CD4-positive, alpha-beta memory T cell (primary cell): ENCODE data around the gene TUBGCP5. TPM values are rescaled to one million over a fixed set of nuclear protein-coding genes. Genes with fewer than 3 reads are reported as not detected.

Source experiments
- CTCF ChIA-PET: fragments of 350-600 bp; sonication (Branson Sonifier 250); formaldehyde crosslinking; loops from one replicate; lab custom pipeline; 2021; ENCODE audit warnings: inconsistent platforms; ENCODE audit not compliant: partially characterized antibody; lab: Charles Lee
- POLR2A ChIA-PET: fragments of 350-600 bp; sonication (Branson Sonifier 250); formaldehyde crosslinking; loops from one replicate; lab custom pipeline; 2021; ENCODE audit not compliant: partially characterized antibody; lab: Charles Lee
- DNase-seq, 5 donors: peaks; one replicate each; pipeline versions ENCODE4 v3.0.0 to v3.0.0-alpha.2; 2020 to 2022; ENCODE audit warnings: mixed read lengths in 1 of 5
- H3K27ac ChIP-seq: one replicate; pipeline ENCODE4 v1.7.0; 2013; ENCODE audit warnings: low read depth, low read length
- H3K27me3 ChIP-seq: 2 replicates; pipeline ENCODE4 v1.7.0; 2013; ENCODE audit warnings: mild to moderate bottlenecking, low read length, moderate library complexity; ENCODE audit not compliant: insufficient read depth
- H3K36me3 ChIP-seq: 2 replicates; pipeline ENCODE4 v1.7.0; 2013; ENCODE audit warnings: mild to moderate bottlenecking, low read length, moderate library complexity; ENCODE audit not compliant: insufficient read depth
- H3K4me1 ChIP-seq: 2 replicates; pipeline ENCODE4 v1.7.0; 2013; ENCODE audit warnings: mild to moderate bottlenecking, low read length, moderate library complexity; ENCODE audit not compliant: insufficient read depth
- H3K4me3 ChIP-seq, 2 donors: one replicate each; pipeline ENCODE4 v1.7.0; 2013; ENCODE audit warnings: low read length in 2 of 2, mild to moderate bottlenecking in 1 of 2
- H3K9me3 ChIP-seq, 2 donors: one replicate each; pipeline ENCODE4 v1.7.0; 2013; ENCODE audit warnings: low read length in 2 of 2, control low read depth in 1 of 2; ENCODE audit not compliant: control insufficient read depth in 1 of 2
- H3K27ac Mint-ChIP-seq, 7 donors: one replicate each; pipeline ENCODE4 v1.8.0; 2020 to 2021; ENCODE audit warnings: mixed read lengths in 7 of 7, mild to moderate bottlenecking in 6 of 7, inconsistent platforms in 3 of 7, moderate library complexity in 3 of 7
- H3K27me3 Mint-ChIP-seq, 2 donors: one replicate each; pipeline ENCODE4 v1.8.0; 2020 to 2021; ENCODE audit warnings: mixed read lengths in 2 of 2
- H3K36me3 Mint-ChIP-seq, 2 donors: one replicate each; pipeline ENCODE4 v1.8.0; 2020 to 2021; ENCODE audit warnings: mixed read lengths in 2 of 2, inconsistent platforms in 1 of 2, mild to moderate bottlenecking in 1 of 2
- H3K4me1 Mint-ChIP-seq, 4 donors: one replicate each; pipeline ENCODE4 v1.8.0; 2020 to 2021; ENCODE audit warnings: mixed read lengths in 4 of 4, mild to moderate bottlenecking in 1 of 4
- H3K4me3 Mint-ChIP-seq, 8 donors: one replicate each; pipeline ENCODE4 v1.8.0; 2020 to 2021; ENCODE audit warnings: mixed read lengths in 8 of 8, mild to moderate bottlenecking in 7 of 8, moderate library complexity in 6 of 8, inconsistent platforms in 3 of 8
- H3K9me3 Mint-ChIP-seq, 8 donors: one replicate each; pipeline ENCODE4 v1.8.0; 2020 to 2021; ENCODE audit warnings: mixed read lengths in 8 of 8, mild to moderate bottlenecking in 5 of 8, inconsistent platforms in 3 of 8, moderate library complexity in 1 of 8
- intact Hi-C: fragments of 100-400 bp; cut with micrococcal nuclease; formaldehyde crosslinking; loops from one replicate; pipeline ENCODE4 v1.15.1; 2023
- polyA plus RNA-seq, 2 donors: library from polyadenylated mRNA; unstranded; fragments of 300-500 nt; fragmentation: Illumina TruSeq; gene quantifications; one replicate each; pipeline ENCODE4 v1.2.3, GENCODE V29; 2021
- total RNA-seq, 2 experiments: library from RNA; stranded (reverse); gene quantifications; one replicate each; pipeline ENCODE4 v1.2.3, GENCODE V29; 2021

Gene TUBGCP5
- total and polyA plus RNA-seq, 4 experiments from 2014 or later = 5.5 to 28.3 (median 17.9) TPM

DNA sequence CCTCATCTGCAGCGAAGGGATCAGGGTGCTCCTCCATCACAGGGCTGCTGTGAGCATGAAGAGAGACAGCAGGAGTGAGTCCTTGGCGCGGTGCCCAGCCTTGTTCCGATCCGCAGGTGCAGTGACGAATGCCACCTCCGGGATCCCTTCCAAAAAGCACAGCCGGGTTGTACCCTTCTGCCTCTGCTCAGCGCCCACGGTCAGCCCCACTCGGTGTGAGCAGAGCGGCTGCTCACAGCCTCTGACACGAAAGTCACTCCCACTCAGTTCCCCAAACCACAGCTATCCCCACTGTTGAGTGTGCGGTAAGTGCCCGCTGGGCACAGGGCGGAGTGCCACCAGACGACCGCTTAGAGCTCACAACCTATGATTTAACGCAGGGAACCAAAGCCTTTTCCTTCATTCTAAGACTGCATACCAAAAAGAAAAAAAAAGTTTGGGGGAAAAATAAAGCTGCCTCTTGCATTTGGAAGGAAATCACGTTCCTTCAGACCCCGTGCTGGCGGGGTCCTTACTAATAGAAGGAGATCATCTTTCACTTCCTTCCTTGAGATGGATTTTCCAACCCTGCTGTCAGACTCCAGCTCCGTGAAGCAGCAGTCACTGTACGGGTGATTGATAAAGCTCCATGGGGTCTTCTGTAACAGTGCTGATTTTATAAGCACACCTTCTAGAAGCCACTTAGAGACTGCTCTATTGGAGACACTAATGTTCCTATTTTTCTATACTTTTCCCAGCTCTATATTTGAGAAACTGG lies 34.7 kb upstream of the TUBGCP5 start:
- Histone ChIP-seq H3K27ac (no peak overlapping the region), H3K4me1 (no peaks in the 10 kb centered on the region), H3K4me3 (no peak overlapping the region), H3K27me3 (no peaks in the 10 kb centered on the region), H3K9me3 (no peaks in the 10 kb centered on the region), H3K36me3 (no peaks in the 10 kb centered on the region)
- Mint-ChIP-seq H3K36me3 (no peaks in the 10 kb centered on the region), H3K4me1 (no peaks in the 10 kb centered on the region), H3K4me3 (no peak overlapping the region), H3K9me3 (peaks cover 0 to 5% (median 0%) of the 10 kb centered on the region in 8 donors), H3K27ac (no peak overlapping the region), H3K27me3 (peaks cover 11 to 12% of the 10 kb centered on the region in 2 donors)
- no peak for DNase-seq
- ChIA-PET CTCF (no interaction called here), POLR2A (no interaction called here)
- intact Hi-C loops = no loop called here

- H3K9me3 Mint-ChIP-seq = peaks cover 0 to 3% (median 0%) of the 10 kb centered on the region in 8 donors
- ChIA-PET POLR2A (no interaction called here), CTCF (no interaction called here)
- Histone ChIP-seq H3K9me3 (no peaks in the 10 kb centered on the region), H3K4me1 (no peaks in the 10 kb centered on the region), H3K27ac (no peak overlapping the region), H3K27me3 (no peaks in the 10 kb centered on the region), H3K36me3 (no peaks in the 10 kb centered on the region), H3K4me3 (no peak overlapping the region)
- H3K27ac Mint-ChIP-seq = no peak overlapping the region
- H3K36me3 Mint-ChIP-seq = no peaks in the 10 kb centered on the region
- H3K4me3 Mint-ChIP-seq = no peak overlapping the region
- intact Hi-C loops = no loop called here
- H3K4me1 Mint-ChIP-seq = no peaks in the 10 kb centered on the region
- DNase-seq = no peak
- peaks cover 11 to 12% of the 10 kb centered on the region in 2 donors for H3K27me3 Mint-ChIP-seq
These were observed 33.3 kb upstream of the TUBGCP5 start for GRCh38 chr15:23072633-23073032.

DNA sequence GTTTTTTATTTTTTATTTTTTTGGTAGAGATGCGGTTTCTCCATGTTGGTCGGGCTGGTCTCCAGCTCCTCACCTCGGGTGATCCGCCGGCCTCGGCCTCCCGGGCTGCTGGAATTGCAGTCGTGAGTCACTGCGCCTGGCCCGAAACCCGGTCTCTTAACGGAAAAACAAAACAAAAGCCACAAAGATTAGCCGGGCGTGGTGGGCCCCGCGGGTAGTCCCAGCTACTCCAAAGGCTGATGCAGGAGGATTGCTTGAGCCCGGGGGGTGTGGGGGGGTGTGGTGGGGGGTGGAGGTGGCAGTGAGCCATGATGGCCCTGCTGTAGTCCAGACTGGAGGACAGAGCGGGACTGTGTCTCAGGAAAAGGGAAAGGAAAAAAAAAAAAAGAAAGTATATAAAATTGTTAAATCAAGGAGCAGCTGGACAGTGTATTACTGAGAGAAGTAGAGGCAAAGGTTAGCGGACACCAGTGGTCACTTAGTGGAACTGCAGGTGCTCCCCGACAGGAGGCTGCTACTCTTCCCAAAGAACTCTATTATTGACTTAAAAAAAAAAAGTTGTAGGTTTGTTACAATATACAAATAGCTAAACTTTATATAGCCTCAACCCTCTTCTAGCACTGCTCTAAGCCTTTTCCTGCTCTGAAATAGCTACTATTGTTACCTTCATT lies 30.3 kb upstream of the TUBGCP5 start:
- DNase-seq = no peak
- Histone ChIP-seq H3K9me3 (no peaks in the 10 kb centered on the region), H3K27ac (no peak overlapping the region), H3K36me3 (no peaks in the 10 kb centered on the region), H3K4me3 (no peak overlapping the region), H3K4me1 (no peaks in the 10 kb centered on the region), H3K27me3 (no peaks in the 10 kb centered on the region)
- Mint-ChIP-seq H3K36me3 (no peaks in the 10 kb centered on the region), H3K4me3 (no peak overlapping the region), H3K9me3 (peaks cover 0 to 3% (median 0%) of the 10 kb centered on the region in 8 donors), H3K4me1 (no peaks in the 10 kb centered on the region), H3K27me3 (peaks cover 7 to 11% of the 10 kb centered on the region in 2 donors), H3K27ac (no peak overlapping the region)
- POLR2A ChIA-PET = no interaction called here
- CTCF ChIA-PET = no interaction called here
- intact Hi-C loops = no loop called here

- Histone ChIP-seq H3K27ac (no peak overlapping the region), H3K4me3 (no peak overlapping the region), H3K4me1 (no peaks in the 10 kb centered on the region), H3K27me3 (no peaks in the 10 kb centered on the region), H3K9me3 (no peaks in the 10 kb centered on the region), H3K36me3 (no peaks in the 10 kb centered on the region)
- H3K27ac Mint-ChIP-seq = no peak overlapping the region
- H3K4me1 Mint-ChIP-seq = no peaks in the 10 kb centered on the region
- no peaks in the 10 kb centered on the region for H3K36me3 Mint-ChIP-seq
- ChIA-PET CTCF (no interaction called here), POLR2A (no interaction called here)
- H3K4me3 Mint-ChIP-seq = no peak overlapping the region
- H3K9me3 Mint-ChIP-seq = peaks cover 0 to 6% (median 4%) of the 10 kb centered on the region in 8 donors
- intact Hi-C loops = no loop called here
- peaks cover 4 to 8% of the 10 kb centered on the region in 2 donors for H3K27me3 Mint-ChIP-seq
- no peak for DNase-seq
These were observed 28.0 kb upstream of the TUBGCP5 start for GRCh38 chr15:23067416-23067815.

- H3K4me1 Mint-ChIP-seq = no peaks in the 10 kb centered on the region
- Histone ChIP-seq H3K27ac (no peak overlapping the region), H3K4me1 (no peaks in the 10 kb centered on the region), H3K4me3 (no peak overlapping the region), H3K36me3 (no peaks in the 10 kb centered on the region), H3K9me3 (no peaks in the 10 kb centered on the region), H3K27me3 (no peaks in the 10 kb centered on the region)
- H3K9me3 Mint-ChIP-seq = peaks cover 0 to 7% (median 5%) of the 10 kb centered on the region in 8 donors
- no peak for DNase-seq
- intact Hi-C loops = no loop called here
- ChIA-PET POLR2A (no interaction called here), CTCF (no interaction called here)
- H3K36me3 Mint-ChIP-seq = no peaks in the 10 kb centered on the region
- peaks cover 3 to 5% of the 10 kb centered on the region in 2 donors for H3K27me3 Mint-ChIP-seq
- no peak overlapping the region for H3K4me3 Mint-ChIP-seq
- H3K27ac Mint-ChIP-seq = no peak overlapping the region
These were observed 26.5 kb upstream of the TUBGCP5 start for GRCh38 chr15:23065836-23066235.

- ChIA-PET CTCF (no interaction called here), POLR2A (no interaction called here)
- Histone ChIP-seq H3K27ac (no peak overlapping the region), H3K27me3 (no peaks in the 10 kb centered on the region), H3K4me3 (no peak overlapping the region), H3K9me3 (no peaks in the 10 kb centered on the region), H3K4me1 (no peaks in the 10 kb centered on the region), H3K36me3 (no peaks in the 10 kb centered on the region)
- Mint-ChIP-seq H3K4me1 (no peaks in the 10 kb centered on the region), H3K36me3 (no peaks in the 10 kb centered on the region), H3K27ac (no peak overlapping the region), H3K27me3 (peaks cover 3 to 7% of the 10 kb centered on the region in 2 donors), H3K9me3 (peaks cover 0 to 7% (median 5%) of the 10 kb centered on the region in 8 donors), H3K4me3 (no peak overlapping the region)
- DNase-seq = no peak
- intact Hi-C loops = no loop called here
These were observed 24.8 kb upstream of the TUBGCP5 start for GRCh38 chr15:23064156-23064555.

DNA sequence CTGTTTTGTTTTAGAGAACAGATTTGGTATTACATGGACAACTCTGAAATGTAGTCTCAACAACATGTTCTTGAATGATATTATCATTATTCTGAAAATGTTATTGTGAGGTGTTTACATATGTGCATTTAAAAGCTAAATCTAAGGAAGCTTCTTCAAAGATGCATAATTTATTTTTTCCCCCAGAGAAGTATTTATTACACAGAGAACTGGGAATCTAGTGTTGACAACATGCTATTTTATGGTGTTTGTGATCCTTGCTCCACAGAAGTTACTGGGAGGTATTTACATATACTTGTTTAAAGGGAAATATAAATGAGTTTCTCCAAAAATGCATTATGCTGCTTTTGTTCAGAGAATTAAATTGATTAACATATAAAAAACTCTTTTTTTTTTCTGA lies 18.3 kb upstream of the TUBGCP5 start:
- no peak for DNase-seq
- H3K4me3 Mint-ChIP-seq = no peak overlapping the region
- peaks cover 7 to 8% of the 10 kb centered on the region in 2 donors for H3K27me3 Mint-ChIP-seq
- CTCF ChIA-PET = no interaction called here
- POLR2A ChIA-PET = no interaction called here
- no peaks in the 10 kb centered on the region for H3K4me1 ChIP-seq
- no peak overlapping the region for H3K27ac Mint-ChIP-seq
- no peaks in the 10 kb centered on the region for H3K4me1 Mint-ChIP-seq
- no peaks in the 10 kb centered on the region for H3K36me3 ChIP-seq
- H3K4me3 ChIP-seq = no peak overlapping the region
- no peaks in the 10 kb centered on the region for H3K9me3 ChIP-seq
- no peak overlapping the region for H3K27ac ChIP-seq
- H3K9me3 Mint-ChIP-seq = peaks cover 0 to 5% (median 4%) of the 10 kb centered on the region in 8 donors
- H3K36me3 Mint-ChIP-seq = no peaks in the 10 kb centered on the region
- no peaks in the 10 kb centered on the region for H3K27me3 ChIP-seq
- intact Hi-C loops = no loop called here
